ENCODE measurements around the gene VANGL1.

- TF ChIP-seq CTCF (IDR thresholded peaks at IDR 0.05 in 4 of 5, conservative IDR thresholded peaks at IDR 0.05 in 1 of 5) (no peak), POLR2A (IDR thresholded peaks at IDR 0.05) (no peak)
These were observed 13.0 kb downstream of the VANGL1 start for GRCh38 chr1:115654663-115655305.
